Endometrial microvascular endothelial cells (primary cell): ENCODE results near the gene UQCR10. TPM values are rescaled to one million over a fixed set of nuclear protein-coding genes. Genes with fewer than 3 reads are reported as not detected.

Source experiments
- in situ Hi-C: cut with HindIII; loops from 2 replicates; pipeline ENCODE4 v1.10.0; 2017; ENCODE audit warnings: low sequenced_read_pairs, low pct_unique_long_range_greater_than_20kb; ENCODE audit errors: inconsistent ontology term
- total RNA-seq: library from RNA; depleted of rRNA; stranded (reverse); fragments of >200 nt; gene quantifications from one replicate; pipeline ENCODE4 v1.2.3, GENCODE V29; 2015; ENCODE audit errors: inconsistent ontology term

UQCR10 gene
- total RNA-seq, 1 donor from 2014 or later: 59.6 TPM

DNA sequence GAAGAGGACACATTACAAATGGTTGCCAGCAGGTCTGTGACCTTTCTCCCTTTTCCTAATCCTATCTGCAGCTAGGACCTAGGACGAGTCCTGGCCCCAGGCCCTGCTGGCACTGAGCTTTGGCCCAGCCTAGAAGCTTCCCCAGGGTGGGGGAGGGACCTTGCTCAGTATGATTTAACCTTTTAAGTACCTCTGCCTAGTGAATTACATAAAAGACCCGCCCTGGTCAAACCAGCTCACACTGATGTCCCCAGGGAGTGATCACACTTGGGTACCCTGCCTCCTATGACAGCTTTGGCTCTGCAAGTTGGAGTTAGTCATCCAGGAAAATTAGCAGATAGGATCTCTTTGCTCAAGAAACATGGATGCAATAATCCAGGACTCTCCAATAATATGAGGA lies 49.0 kb downstream of the UQCR10 start:
- in situ Hi-C loops: no loop called here

DNA sequence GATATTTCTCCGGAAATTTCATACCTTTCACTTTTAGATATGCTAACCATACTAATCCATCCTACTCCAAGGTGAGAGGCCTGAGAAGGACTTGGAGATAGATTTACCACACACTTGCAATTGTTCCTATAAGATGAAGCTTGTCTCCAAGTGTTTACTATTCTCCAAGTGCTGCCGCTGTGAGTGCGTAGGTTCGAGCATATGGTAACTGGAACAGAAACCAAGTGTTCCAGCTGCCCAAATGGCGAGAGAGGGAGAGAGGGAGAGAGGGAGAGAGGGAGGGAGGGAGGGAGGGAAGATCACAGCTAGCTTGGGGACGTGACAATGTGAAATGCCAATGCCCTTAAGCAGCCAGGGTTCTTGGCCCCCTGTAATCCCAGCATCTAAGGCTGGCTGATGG lies 49.4 kb downstream of the UQCR10 start:
- in situ Hi-C loops: no loop called here

DNA sequence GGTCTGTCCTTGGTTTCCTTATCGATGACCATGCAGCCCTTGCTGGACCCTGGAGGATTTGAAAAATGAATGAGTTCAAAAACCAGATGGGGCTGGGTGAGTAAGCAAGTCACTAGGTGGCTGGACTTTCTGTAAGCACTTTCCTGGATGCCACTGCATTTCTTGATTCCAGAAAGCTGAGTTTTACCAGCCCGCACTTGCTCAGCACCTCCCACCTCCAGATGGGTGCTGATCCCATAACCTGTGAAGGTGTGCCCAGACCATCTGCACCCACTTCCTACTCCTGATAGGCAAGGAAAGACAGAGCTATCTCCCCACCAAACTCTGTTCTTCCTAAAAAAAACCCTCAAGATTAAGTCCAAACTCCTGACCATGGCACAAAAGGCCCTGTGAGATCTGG lies 49.8 kb downstream of the UQCR10 start:
- in situ Hi-C loops: no loop called here

DNA sequence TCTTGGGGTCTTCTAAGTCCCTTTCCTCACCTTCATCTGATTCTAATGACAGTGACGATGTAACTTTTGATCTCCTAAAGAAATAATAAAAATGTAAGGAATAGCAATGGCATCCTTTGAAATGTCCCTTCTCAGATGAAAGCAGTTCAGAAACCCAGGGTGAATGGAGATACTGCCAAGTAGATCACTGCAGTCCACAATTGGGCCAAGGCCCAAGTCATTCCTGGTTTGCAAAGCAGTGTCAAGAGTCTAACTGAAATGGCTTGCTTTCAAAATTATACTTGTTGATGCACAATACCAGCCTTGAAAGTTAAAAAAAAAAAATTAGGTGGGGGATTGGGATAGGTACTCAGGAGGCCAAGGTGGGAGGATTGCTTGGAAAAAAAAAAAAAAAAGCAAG lies 50.6 kb downstream of the UQCR10 start:
- in situ Hi-C loops: no loop called here

DNA sequence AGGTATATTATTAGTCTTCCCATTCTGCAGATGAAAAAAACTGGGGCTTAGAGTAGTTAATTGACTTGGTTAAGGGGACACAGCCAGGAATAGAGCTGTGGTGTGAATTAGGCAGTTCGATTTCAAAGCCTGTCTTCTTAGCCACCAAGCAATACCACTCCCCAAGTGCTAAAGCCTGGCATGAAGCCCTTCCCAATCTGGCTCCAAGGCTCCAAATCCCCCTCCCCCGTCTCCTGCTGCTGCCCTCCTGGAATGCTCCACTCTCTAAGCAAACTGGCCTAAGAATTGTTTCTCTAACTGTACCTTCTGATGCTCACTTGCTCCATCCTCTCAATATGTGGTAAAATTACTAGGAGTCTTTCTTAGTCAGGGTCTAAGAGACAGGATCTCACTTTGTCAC lies 52.3 kb downstream of the UQCR10 start:
- in situ Hi-C loops: no loop called here

Other genes starting within 250 kb of the UQCR10 start
- 47.7 TPM for gene THOC5, start 213.6 kb upstream of the UQCR10 start, total RNA-seq
- gene NIPSNAP1, start 186.3 kb upstream of the UQCR10 start, total RNA-seq: 42.0 TPM
- gene NF2, start 163.7 kb upstream of the UQCR10 start, total RNA-seq: 127 TPM
- not detected for gene CABP7, start 47.4 kb upstream of the UQCR10 start, total RNA-seq
- 15.9 TPM for gene ZMAT5, start 362 bp upstream of the UQCR10 start, total RNA-seq
- 40.9 TPM for gene ASCC2, start 70.9 kb downstream of the UQCR10 start, total RNA-seq
- 22.3 TPM for gene MTMR3, start 115.8 kb downstream of the UQCR10 start, total RNA-seq